ENCODE results near the gene ST14. TPM values are rescaled to one million over a fixed set of nuclear protein-coding genes. Genes with fewer than 3 reads are reported as not detected.
"Not testable (repeated sequence)": the region's sequence is repeated elsewhere in the genome, so short reads cannot be mapped to it uniquely, and the experiment has no call there.

ST14 gene
- polyA plus RNA-seq, 3 donors: 23.2 to 32.4 (median 31.1) TPM

GRCh38 chr11:130220311-130221035, 60.9 kb downstream of the ST14 start:
- DNase-seq (ENCODE audit: low read depth in 3 of 3, low spot score in 2 of 3): no peak

- no peak for DNase-seq (ENCODE audit: low read depth in 3 of 3, low spot score in 2 of 3)
Observed at GRCh38 chr11:130223291-130223971, 63.8 kb downstream of the ST14 start.

GRCh38 chr11:130227373-130227772, 67.8 kb downstream of the ST14 start:
- no peak for DNase-seq (ENCODE audit: low read depth in 3 of 3, low spot score in 2 of 3)

GRCh38 chr11:130233486-130233885, 73.9 kb downstream of the ST14 start:
- not testable (repeated sequence) for DNase-seq (ENCODE audit: low read depth in 3 of 3, low spot score in 2 of 3)

- not testable (repeated sequence) for DNase-seq (ENCODE audit: low read depth in 3 of 3, low spot score in 2 of 3)
Observed at GRCh38 chr11:130233888-130234287, 74.3 kb downstream of the ST14 start.

- no peak for DNase-seq (ENCODE audit: low read depth in 3 of 3, low spot score in 2 of 3)
Observed at GRCh38 chr11:130234315-130234714, 74.7 kb downstream of the ST14 start.

GRCh38 chr11:130237282-130238006, 77.9 kb downstream of the ST14 start:
- DNase-seq (ENCODE audit: low read depth in 3 of 3, low spot score in 2 of 3): no peak

GRCh38 chr11:130241713-130242112, 82.1 kb downstream of the ST14 start:
- DNase-seq (ENCODE audit: low read depth in 3 of 3, low spot score in 2 of 3): no peak

- DNase-seq (ENCODE audit: low read depth in 3 of 3, low spot score in 2 of 3): no peak
Observed at GRCh38 chr11:130243816-130244215, 84.2 kb downstream of the ST14 start.

GRCh38 chr11:130244848-130245247, 85.3 kb downstream of the ST14 start:
- no peak for DNase-seq (ENCODE audit: low read depth in 3 of 3, low spot score in 2 of 3)

- not testable (repeated sequence) for DNase-seq (ENCODE audit: low read depth in 3 of 3, low spot score in 2 of 3)
Observed at GRCh38 chr11:130245375-130245774, 85.8 kb downstream of the ST14 start.

GRCh38 chr11:130246270-130246669, 86.7 kb downstream of the ST14 start:
- no peak for DNase-seq (ENCODE audit: low read depth in 3 of 3, low spot score in 2 of 3)

GRCh38 chr11:130246738-130247137, 87.2 kb downstream of the ST14 start:
- DNase-seq (ENCODE audit: low read depth in 3 of 3, low spot score in 2 of 3): no peak

GRCh38 chr11:130247319-130247718, 87.7 kb downstream of the ST14 start:
- DNase-seq (ENCODE audit: low read depth in 3 of 3, low spot score in 2 of 3): no peak

- no peak for DNase-seq (ENCODE audit: low read depth in 3 of 3, low spot score in 2 of 3)
Observed at GRCh38 chr11:130249371-130249770, 89.8 kb downstream of the ST14 start.

- not testable (repeated sequence) for DNase-seq (ENCODE audit: low read depth in 3 of 3, low spot score in 2 of 3)
Observed at GRCh38 chr11:130249929-130250328, 90.3 kb downstream of the ST14 start.

GRCh38 chr11:130251763-130252162, 92.2 kb downstream of the ST14 start:
- DNase-seq (ENCODE audit: low read depth in 3 of 3, low spot score in 2 of 3): not testable (repeated sequence)
